Fibroblast of pulmonary artery (primary cell): ENCODE results near the gene DYRK2.

Experiments
- DNase-seq: peaks from one replicate; pipeline ENCODE4 v3.0.0-alpha.2; 2010; ENCODE audit warnings: low read depth
- H3K4me3 ChIP-seq: replicated peaks from 2 replicates; pipeline ENCODE4 v1.5.1; 2011; ENCODE audit warnings: low read depth, mild to moderate bottlenecking, control low read depth, low read length, moderate library complexity
- TF ChIP-seq, protein P1 (sequence below): IDR thresholded peaks from 2 replicates; pipeline ENCODE4 v1.5.1; 2011; ENCODE audit warnings: mild to moderate bottlenecking, control low read depth, low read length, inconsistent platforms; ENCODE audit errors: missing control alignments

Gene DYRK2

DNA sequence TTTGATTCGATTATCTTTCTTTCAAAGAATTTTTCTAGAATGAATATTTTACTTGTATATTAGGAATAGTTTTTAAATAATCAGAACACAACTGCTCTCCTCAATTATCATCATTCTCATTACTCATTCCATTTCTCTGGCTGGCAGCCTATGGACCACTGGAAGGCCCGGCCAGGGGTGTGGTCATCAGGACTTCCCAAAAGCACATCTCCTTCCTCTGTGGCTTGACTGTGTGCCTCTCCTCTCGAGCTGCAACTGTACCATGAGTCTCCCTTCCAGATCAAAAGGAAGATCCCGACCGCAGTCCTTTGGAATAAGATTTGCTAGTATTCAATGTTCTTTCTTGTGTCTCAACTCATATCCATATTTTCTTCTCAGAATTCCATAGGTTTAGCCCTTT is 42.7 kb downstream of the DYRK2 start:
- H3K4me3 ChIP-seq = no peak overlapping the region
- DNase-seq = no peak
- TF ChIP-seq, protein P1, sequence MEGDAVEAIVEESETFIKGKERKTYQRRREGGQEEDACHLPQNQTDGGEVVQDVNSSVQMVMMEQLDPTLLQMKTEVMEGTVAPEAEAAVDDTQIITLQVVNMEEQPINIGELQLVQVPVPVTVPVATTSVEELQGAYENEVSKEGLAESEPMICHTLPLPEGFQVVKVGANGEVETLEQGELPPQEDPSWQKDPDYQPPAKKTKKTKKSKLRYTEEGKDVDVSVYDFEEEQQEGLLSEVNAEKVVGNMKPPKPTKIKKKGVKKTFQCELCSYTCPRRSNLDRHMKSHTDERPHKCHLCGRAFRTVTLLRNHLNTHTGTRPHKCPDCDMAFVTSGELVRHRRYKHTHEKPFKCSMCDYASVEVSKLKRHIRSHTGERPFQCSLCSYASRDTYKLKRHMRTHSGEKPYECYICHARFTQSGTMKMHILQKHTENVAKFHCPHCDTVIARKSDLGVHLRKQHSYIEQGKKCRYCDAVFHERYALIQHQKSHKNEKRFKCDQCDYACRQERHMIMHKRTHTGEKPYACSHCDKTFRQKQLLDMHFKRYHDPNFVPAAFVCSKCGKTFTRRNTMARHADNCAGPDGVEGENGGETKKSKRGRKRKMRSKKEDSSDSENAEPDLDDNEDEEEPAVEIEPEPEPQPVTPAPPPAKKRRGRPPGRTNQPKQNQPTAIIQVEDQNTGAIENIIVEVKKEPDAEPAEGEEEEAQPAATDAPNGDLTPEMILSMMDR = no peak

GRCh38 chr12:67692135-67692534 is 43.6 kb downstream of the DYRK2 start:
- TF ChIP-seq, protein P1 = no peak
- no peak overlapping the region for H3K4me3 ChIP-seq
- no peak for DNase-seq

GRCh38 chr12:67692966-67693365 is 44.4 kb downstream of the DYRK2 start:
- TF ChIP-seq, protein P1 = no peak
- no peak overlapping the region for H3K4me3 ChIP-seq
- no peak for DNase-seq

DNA sequence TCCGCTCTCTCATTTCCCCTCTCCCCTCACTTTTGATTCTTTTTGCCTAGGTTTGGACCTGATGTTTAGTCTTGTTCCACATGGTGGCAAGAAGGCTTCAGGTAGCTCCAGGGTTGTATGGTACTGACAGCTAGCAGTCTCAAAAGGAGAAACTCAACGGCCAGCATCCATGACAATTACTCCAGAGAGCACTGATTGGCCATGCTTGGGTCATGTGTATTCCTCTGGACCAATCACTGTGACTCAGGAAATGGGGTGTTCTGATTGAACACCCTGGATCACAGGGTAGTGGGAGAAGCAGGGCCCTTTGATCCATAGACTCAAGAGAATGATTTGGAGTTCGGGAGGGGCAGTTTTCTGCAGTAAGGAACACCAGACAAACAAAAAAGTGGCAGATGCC is 45.3 kb downstream of the DYRK2 start:
- no peak for DNase-seq
- no peak overlapping the region for H3K4me3 ChIP-seq
- TF ChIP-seq, protein P1 = no peak

GRCh38 chr12:67694306-67694900 is 45.9 kb downstream of the DYRK2 start:
- TF ChIP-seq, protein P1 = no peak
- no peak overlapping the region for H3K4me3 ChIP-seq
- no peak for DNase-seq

- DNase-seq = no peak
- no peak overlapping the region for H3K4me3 ChIP-seq
- TF ChIP-seq, protein P1 = no peak
Observed at GRCh38 chr12:67695974-67696373, 47.4 kb downstream of the DYRK2 start.

DNA sequence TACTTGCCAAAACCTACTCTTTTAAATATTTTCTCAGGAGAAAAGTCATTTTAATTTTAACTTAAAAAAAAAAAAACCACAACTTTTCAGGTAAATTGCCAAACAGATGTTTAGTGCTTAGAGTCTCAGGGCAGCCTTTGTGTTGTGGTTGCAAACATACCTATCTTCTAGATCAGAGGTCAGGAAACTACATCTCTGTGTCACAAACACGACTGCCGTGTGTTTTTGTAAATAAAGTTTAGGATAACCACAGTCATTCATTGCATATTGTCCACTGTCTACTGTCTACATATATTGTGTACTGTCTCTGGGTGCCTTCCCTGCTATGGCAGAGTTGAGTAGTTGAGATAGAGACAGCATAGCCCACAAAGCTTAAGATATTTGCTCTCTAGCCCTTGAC is 48.9 kb downstream of the DYRK2 start:
- DNase-seq = no peak
- no peak overlapping the region for H3K4me3 ChIP-seq
- TF ChIP-seq, protein P1 = no peak
